SK-N-SH (cell line): ENCODE results near the gene TBC1D8. TPM values are rescaled to one million over a fixed set of nuclear protein-coding genes. Genes with fewer than 3 reads are reported as not detected.

Experiments
- CTCF ChIA-PET: fragments of 300-600, 350-600 bp; formaldehyde crosslinking; extraction: SDS; loops from one replicate; lab custom pipeline; 2021; lab: Yijun Ruan, JAX
- POLR2A ChIA-PET: fragments of 350-600 bp; sonication (Branson Sonifier 250); formaldehyde crosslinking; extraction: SDS; loops from one replicate; lab custom pipeline; 2020; ENCODE audit warnings: antibody characterized with exemption, inconsistent platforms; lab: Yijun Ruan, JAX
- DNase-seq: peaks from one replicate; pipeline ENCODE4 v3.0.0; 2012
- H2AFZ ChIP-seq: fragments of 200-600 bp; sonication (generic); 2 replicates; pipeline ENCODE4 v1.8.1; 2016; ENCODE audit warnings: antibody characterized with exemption, mild to moderate bottlenecking, low read depth
- H3F3A ChIP-seq: fragments of 200-600 bp; sonication (generic); replicated peaks from 2 replicates; pipeline ENCODE3; 2016; ENCODE audit warnings: antibody characterized with exemption, mild to moderate bottlenecking; ENCODE audit not compliant: insufficient read depth
- H3K27ac ChIP-seq, 2 experiments: fragments of 200-500 bp in 1 of 2; fragments of 200-600 bp in 1 of 2; sonication (Bioruptor generic) in 1 of 2; sonication (generic), shearing (Covaris generic) in 1 of 2; 2 replicates each; pipeline versions ENCODE4 v1.5.1 to v1.6.1; 2014 to 2016; ENCODE audit warnings: low read depth in 2 of 2, inconsistent platforms in 1 of 2, low read length in 1 of 2, mild to moderate bottlenecking in 1 of 2, mixed read lengths in 1 of 2
- H3K27me3 ChIP-seq: fragments of 200-600 bp; sonication (generic), shearing (Covaris generic); 2 replicates; pipeline ENCODE4 v1.6.1; 2016; ENCODE audit warnings: mixed run types; ENCODE audit not compliant: insufficient read depth
- H3K36me3 ChIP-seq, 2 experiments: fragments of 200-500 bp in 1 of 2; fragments of 200-600 bp in 1 of 2; sonication (Bioruptor generic) in 1 of 2; sonication (generic) in 1 of 2; replicated peaks in 1 of 2; 2 replicates each; pipeline versions ENCODE3 to v1.5.1; 2014 to 2016; ENCODE audit warnings: low read length in 1 of 2, mild to moderate bottlenecking in 1 of 2; ENCODE audit not compliant: insufficient read depth in 2 of 2, control insufficient read depth in 1 of 2
- H3K4me1 ChIP-seq, 2 experiments: fragments of 200-500 bp in 1 of 2; fragments of 200-600 bp in 1 of 2; sonication (Bioruptor generic) in 1 of 2; sonication (generic), shearing (Covaris generic) in 1 of 2; 2 replicates each; pipeline versions ENCODE4 v1.5.1 to v1.6.1; 2014 to 2016; ENCODE audit warnings: low read depth in 1 of 2, low read length in 1 of 2, mixed run types in 1 of 2; ENCODE audit not compliant: insufficient read depth in 2 of 2, control insufficient read depth in 1 of 2
- H3K4me2 ChIP-seq: fragments of 200-600 bp; sonication (generic), shearing (Covaris generic); 2 replicates; pipeline ENCODE4 v1.6.1; 2017; ENCODE audit warnings: mixed run types
- H3K4me3 ChIP-seq, 2 experiments: fragments of 200-500 bp in 1 of 2; fragments of 200-600 bp in 1 of 2; sonication (Bioruptor generic) in 1 of 2; sonication (generic), shearing (Covaris generic) in 1 of 2; 2 replicates each; pipeline versions ENCODE4 v1.5.1 to v1.8.1; 2014 to 2016; ENCODE audit warnings: low read depth in 2 of 2, inconsistent platforms in 1 of 2, low read length in 1 of 2, mild to moderate bottlenecking in 1 of 2, mixed read lengths in 1 of 2, moderate library complexity in 1 of 2
- H3K79me2 ChIP-seq: fragments of 200-600 bp; sonication (generic); 2 replicates; pipeline ENCODE4 v1.8.1; 2017; ENCODE audit warnings: mild to moderate bottlenecking; ENCODE audit not compliant: insufficient read depth
- H3K9ac ChIP-seq: fragments of 200-600 bp; sonication (generic); 2 replicates; pipeline ENCODE4 v1.6.1; 2017; ENCODE audit warnings: mixed run types
- H3K9me2 ChIP-seq: fragments of 200-600 bp; sonication (generic); 2 replicates; pipeline ENCODE4 v1.6.1; 2017; ENCODE audit warnings: mixed run types
- H3K9me3 ChIP-seq: fragments of 200-600 bp; sonication (generic); 2 replicates; pipeline ENCODE4 v1.6.1; 2017; ENCODE audit warnings: mixed run types, mild to moderate bottlenecking, moderate library complexity
- H4K20me1 ChIP-seq: fragments of 200-600 bp; sonication (generic); 2 replicates; pipeline ENCODE4 v1.6.1; 2017; ENCODE audit warnings: mild to moderate bottlenecking, mixed run types; ENCODE audit not compliant: insufficient read depth
- CHD2 ChIP-seq: fragments of 150-350 bp; IDR thresholded peaks from 2 replicates; pipeline ENCODE4 v1.6.1; 2018; ENCODE audit warnings: low read length; ENCODE audit not compliant: partially characterized antibody
- CTCF ChIP-seq: fragments of 200-600 bp; sonication (generic); IDR thresholded peaks from 2 replicates; pipeline ENCODE4 v1.6.1; 2017; ENCODE audit warnings: antibody characterized with exemption, mild to moderate bottlenecking, moderate library complexity
- EP300 ChIP-seq, 2 experiments: IDR thresholded peaks; 2 replicates each; pipeline versions ENCODE4 v1.4.0 to v1.6.1; 2012; ENCODE audit warnings: borderline replicate concordance in 1 of 2, low read depth in 1 of 2, low read length in 1 of 2
- EZH2phosphoT487 ChIP-seq: fragments of 200-600 bp; sonication (generic); IDR thresholded peaks from 2 replicates; pipeline ENCODE4 v1.6.1; 2017; ENCODE audit warnings: low read depth, mixed run types, mild to moderate bottlenecking, antibody characterized with exemption, moderate library complexity, borderline replicate concordance
- FOXJ3 ChIP-seq: sonication (generic); formaldehyde crosslinking; IDR thresholded peaks from 2 replicates; pipeline ENCODE4 v1.5.1; 2020; ENCODE audit warnings: mild to moderate bottlenecking, missing genetic modification reagents
- GATA2 ChIP-seq: sonication (generic); formaldehyde crosslinking; IDR thresholded peaks from 2 replicates; pipeline ENCODE4 v1.5.0; 2020; ENCODE audit warnings: mild to moderate bottlenecking, missing genetic modification reagents
- IRF3 ChIP-seq: fragments of 150-350 bp; IDR thresholded peaks from 2 replicates; pipeline ENCODE4 v1.6.1; 2016; ENCODE audit warnings: mild to moderate bottlenecking, low read depth, low read length
- JUND ChIP-seq: IDR thresholded peaks from 2 replicates; pipeline ENCODE4 v1.4.0; 2012
- MEF2A ChIP-seq: IDR thresholded peaks from 2 replicates; pipeline ENCODE4 v1.4.0; 2012; ENCODE audit warnings: low read depth, borderline replicate concordance
- REST ChIP-seq: IDR thresholded peaks from 2 replicates; pipeline ENCODE4 v1.6.1; 2012; ENCODE audit warnings: mild to moderate bottlenecking, low read depth, low read length, moderate library complexity
- RFX5 ChIP-seq: IDR thresholded peaks from 2 replicates; pipeline ENCODE4 v1.6.1; 2012; ENCODE audit warnings: mild to moderate bottlenecking, improper control_type of control experiment, low read length
- RXRA ChIP-seq: IDR thresholded peaks from 2 replicates; pipeline ENCODE4 v1.4.0; 2012; ENCODE audit warnings: low read depth, mild to moderate bottlenecking, borderline replicate concordance
- SMC3 ChIP-seq: IDR thresholded peaks from 2 replicates; pipeline ENCODE4 v1.6.1; 2012; ENCODE audit warnings: low read depth, low read length, improper control_type of control experiment
- TAF1 ChIP-seq: IDR thresholded peaks from 2 replicates; pipeline ENCODE4 v1.6.1; 2012; ENCODE audit warnings: low read depth, mild to moderate bottlenecking, low read length, moderate library complexity, borderline replicate concordance
- TCF12 ChIP-seq: IDR thresholded peaks from 2 replicates; pipeline ENCODE4 v1.4.0; 2012
- USF1 ChIP-seq: IDR thresholded peaks from 2 replicates; pipeline ENCODE4 v1.4.0; 2012; ENCODE audit warnings: low read depth, borderline replicate concordance
- ZBTB33 ChIP-seq: IDR thresholded peaks from 2 replicates; pipeline ENCODE4 v1.4.0; 2012; ENCODE audit warnings: low read depth, borderline replicate concordance
- WGBS: methylation state at CpG from one replicate; pipeline ENCODE4 v1.1.6; 2017; ENCODE audit warnings: low lambda C conversion rate; 5-methylcytosine and 5-hydroxymethylcytosine counted together
- polyA plus RNA-seq, 3 experiments: library from polyadenylated mRNA; depleted of rRNA; stranded (reverse); fragments of >200 nt; gene quantifications; 2 replicates each; pipeline ENCODE4 v1.2.3, GENCODE V29; 2012

TBC1D8 gene
- polyA plus RNA-seq, 1 of the 3 experiments (the other 2 are of a cell fraction), result 5.3 TPM

GRCh38 chr2:100997509-100998234 is 153.5 kb downstream of the TBC1D8 start:
- no peak overlapping the region for H3K4me2 ChIP-seq
- no peak overlapping the region for H3K9ac ChIP-seq
- peaks cover 8 to 37% of the 10 kb centered on the region in 2 experiments for H3K36me3 ChIP-seq
- ChIA-PET CTCF (no interaction called here), POLR2A (no interaction called here)
- no peaks in the 10 kb centered on the region for H3K27me3 ChIP-seq
- no peak overlapping the region for H2AFZ ChIP-seq
- no peaks in the 10 kb centered on the region for H3K9me3 ChIP-seq
- TF ChIP-seq TCF12 (no peak), SMC3 (no peak), EZH2phosphoT487 (no peak), GATA2 (CRISPR knock-in tag) (no peak), JUND (no peak), CHD2 (no peak), EP300 (IDR thresholded peaks at IDR 0.05; ENCODE audit: borderline replicate concordance in 1 of 2, low read depth in 1 of 2, low read length in 1 of 2) (no peak), MEF2A (no peak), USF1 (no peak), FOXJ3 (CRISPR knock-in tag) (no peak), REST (no peak), ZBTB33 (no peak), IRF3 (no peak), RXRA (no peak), RFX5 (no peak), CTCF (no peak), TAF1 (no peak)
- peaks cover 16% of the 10 kb centered on the region for H3F3A ChIP-seq
- WGBS, result 94% methylated on average over 5 of the region's 5 CpGs
- no peaks in the 10 kb centered on the region for H3K9me2 ChIP-seq
- DNase-seq, result no peak
- H3K27ac ChIP-seq, result no peak overlapping the region
- H4K20me1 ChIP-seq, result no peaks in the 10 kb centered on the region
- no peak overlapping the region for H3K4me3 ChIP-seq
- peaks cover 6% of the 10 kb centered on the region for H3K79me2 ChIP-seq
- peaks cover 3 to 7% of the 10 kb centered on the region in 2 experiments; a peak in 2 of 4 replicates for H3K4me1 ChIP-seq
